H1 (cell line): ENCODE results near the gene EXTL1. TPM values are rescaled to one million over a fixed set of nuclear protein-coding genes. Genes with fewer than 3 reads are reported as not detected.
A peak's percentile ranks its signal among the peaks of the same experiment; 100 is the strongest.

Experiments
- CTCF ChIA-PET: fragments of 300-600 bp; sonication (Branson Sonifier 250); formaldehyde crosslinking; loops from one replicate; lab custom pipeline; 2021; ENCODE audit not compliant: partially characterized antibody; lab: Charles Lee
- POLR2A ChIA-PET: fragments of 300-600 bp; sonication (Branson Sonifier 250); formaldehyde crosslinking; loops from one replicate; lab custom pipeline; 2021; ENCODE audit warnings: inconsistent platforms; ENCODE audit not compliant: partially characterized antibody; lab: Charles Lee
- DNase-seq, 2 experiments: peaks; one replicate each; pipeline versions ENCODE4 v3.0.0 to v3.0.0-alpha.2; 2010 to 2022; ENCODE audit warnings: low spot score in 2 of 2, low read depth in 1 of 2, mixed read lengths in 1 of 2
- FAIRE-seq: peaks from 2 replicates; lab custom pipeline; 2011; peaks lifted over from hg19 to GRCh38; lab: Jason Lieb, UNC
- H2AFZ ChIP-seq: 2 replicates; pipeline ENCODE4 v1.8.1; 2012; ENCODE audit warnings: low read length, inconsistent platforms
- H2AK5ac ChIP-seq: 2 replicates; pipeline ENCODE4 v1.6.1; 2013; ENCODE audit warnings: low read depth, low read length
- H2BK120ac ChIP-seq: replicated peaks from 2 replicates; pipeline ENCODE3; 2013; ENCODE audit warnings: low read depth, low read length, inconsistent platforms
- H2BK12ac ChIP-seq: 2 replicates; pipeline ENCODE4 v1.6.1; 2013; ENCODE audit warnings: low read depth, low read length
- H2BK15ac ChIP-seq: 2 replicates; pipeline ENCODE4 v1.6.1; 2013; ENCODE audit warnings: low read length
- H2BK20ac ChIP-seq: 2 replicates; pipeline ENCODE4 v1.6.1; 2013; ENCODE audit warnings: low read length
- H2BK5ac ChIP-seq: 2 replicates; pipeline ENCODE4 v1.6.1; 2013; ENCODE audit warnings: low read depth, low read length
- H3K14ac ChIP-seq: 2 replicates; pipeline ENCODE4 v1.6.1; 2013; ENCODE audit warnings: inconsistent platforms; ENCODE audit not compliant: insufficient read length
- H3K18ac ChIP-seq: 2 replicates; pipeline ENCODE4 v1.6.1; 2013; ENCODE audit warnings: low read length; ENCODE audit errors: extremely low read depth
- H3K23ac ChIP-seq: 2 replicates; pipeline ENCODE4 v1.6.1; 2013; ENCODE audit warnings: inconsistent platforms; ENCODE audit not compliant: insufficient read length
- H3K23me2 ChIP-seq: 2 replicates; pipeline ENCODE4 v1.6.1; 2013; ENCODE audit warnings: low read depth, low read length
- H3K27ac ChIP-seq: 2 replicates; pipeline ENCODE4 v1.6.1; 2011; ENCODE audit warnings: low read depth, low read length, inconsistent platforms
- H3K27me3 ChIP-seq, 4 experiments: replicated peaks in 1 of 4; 1 replicate in 1 of 4; 2 replicates in 3 of 4; pipeline versions ENCODE4 v1.6.1 to v1.8.1; 2011 to 2013; ENCODE audit warnings: low read length in 3 of 4, mild to moderate bottlenecking in 3 of 4, inconsistent platforms in 2 of 4, mixed read lengths in 2 of 4, moderate library complexity in 1 of 4; ENCODE audit not compliant: control insufficient read depth in 3 of 4, insufficient read depth in 3 of 4; ENCODE audit errors: extremely low read depth in 1 of 4
- H3K36me3 ChIP-seq, 4 experiments: 2 replicates each; pipeline versions ENCODE4 v1.6.1 to v1.8.1; 2011 to 2013; ENCODE audit warnings: mild to moderate bottlenecking in 4 of 4, low read length in 3 of 4, moderate library complexity in 2 of 4, control low read depth in 1 of 4, inconsistent platforms in 1 of 4; ENCODE audit not compliant: insufficient read depth in 4 of 4, control insufficient read depth in 2 of 4
- H3K4ac ChIP-seq: replicated peaks from 2 replicates; pipeline ENCODE3; 2013; ENCODE audit warnings: low read length, low read depth, mixed read lengths, inconsistent platforms; ENCODE audit not compliant: insufficient read length
- H3K4me1 ChIP-seq, 4 experiments: replicated peaks in 1 of 4; 1 replicate in 1 of 4; 2 replicates in 3 of 4; pipeline versions ENCODE4 v1.6.1 to v1.8.1; 2011 to 2013; ENCODE audit warnings: low read length in 3 of 4, inconsistent platforms in 2 of 4, mixed read lengths in 1 of 4; ENCODE audit not compliant: insufficient read depth in 4 of 4, control insufficient read depth in 3 of 4
- H3K4me2 ChIP-seq, 2 experiments: 2 replicates each; pipeline versions ENCODE4 v1.6.1 to v1.8.1; 2011 to 2013; ENCODE audit warnings: low read depth in 2 of 2, low read length in 2 of 2, control low read depth in 1 of 2, inconsistent platforms in 1 of 2, mild to moderate bottlenecking in 1 of 2; ENCODE audit not compliant: insufficient read depth in 1 of 2
- H3K4me3 ChIP-seq, 4 experiments: fragments of 200-600, 300-600 bp in 1 of 4; sonication (generic), shearing (Covaris generic), sonication (Bioruptor Twin) in 1 of 4; 2 replicates each; pipeline versions ENCODE4 v1.5.1 to v1.8.1; 2011 to 2016; ENCODE audit warnings: low read length in 4 of 4, low read depth in 3 of 4, control low read depth in 2 of 4, inconsistent platforms in 2 of 4, mild to moderate bottlenecking in 2 of 4, mixed read lengths in 1 of 4, moderate library complexity in 1 of 4; ENCODE audit not compliant: insufficient read depth in 2 of 4; ENCODE audit errors: extremely low read depth in 1 of 4
- H3K56ac ChIP-seq: replicated peaks from 2 replicates; pipeline ENCODE3; 2013; ENCODE audit warnings: low read depth, mild to moderate bottlenecking, mixed read lengths, low read length, inconsistent platforms; ENCODE audit not compliant: insufficient read length
- H3K79me1 ChIP-seq: 2 replicates; pipeline ENCODE4 v1.6.1; 2013; ENCODE audit warnings: low read depth, low read length, control low read depth
- H3K79me2 ChIP-seq, 2 experiments: 2 replicates each; pipeline versions ENCODE4 v1.6.1 to v1.8.1; 2012 to 2013; ENCODE audit warnings: low read length in 2 of 2, mild to moderate bottlenecking in 2 of 2, inconsistent platforms in 1 of 2; ENCODE audit not compliant: insufficient read depth in 2 of 2, control insufficient read depth in 1 of 2
- H3K9ac ChIP-seq, 4 experiments: replicated peaks in 1 of 4; 1 replicate in 1 of 4; 2 replicates in 3 of 4; pipeline versions ENCODE4 v1.6.1 to v1.8.1; 2011 to 2013; ENCODE audit warnings: low read depth in 3 of 4, low read length in 3 of 4, control low read depth in 2 of 4, mild to moderate bottlenecking in 2 of 4, moderate library complexity in 2 of 4, inconsistent platforms in 1 of 4; ENCODE audit errors: extremely low read depth in 1 of 4
- H3K9me3 ChIP-seq, 2 experiments: 2 replicates each; pipeline versions ENCODE4 v1.6.1 to v1.8.1; 2012 to 2013; ENCODE audit warnings: mild to moderate bottlenecking in 2 of 2, moderate library complexity in 2 of 2, control low read depth in 1 of 2, inconsistent platforms in 1 of 2, low read depth in 1 of 2, low read length in 1 of 2, mixed read lengths in 1 of 2; ENCODE audit not compliant: insufficient read depth in 2 of 2
- H4K20me1 ChIP-seq, 2 experiments: replicated peaks in 1 of 2; 2 replicates each; pipeline versions ENCODE3 to v1.8.1; 2011 to 2013; ENCODE audit warnings: inconsistent platforms in 2 of 2, low read length in 2 of 2, mild to moderate bottlenecking in 1 of 2; ENCODE audit not compliant: insufficient read depth in 2 of 2, control insufficient read depth in 1 of 2
- H4K5ac ChIP-seq: 2 replicates; pipeline ENCODE4 v1.6.1; 2013; ENCODE audit warnings: low read length, low read depth, mixed read lengths, inconsistent platforms; ENCODE audit not compliant: insufficient read length
- H4K8ac ChIP-seq: 2 replicates; pipeline ENCODE4 v1.8.0; 2013; ENCODE audit warnings: mild to moderate bottlenecking, moderate library complexity, low read length, inconsistent platforms; ENCODE audit not compliant: insufficient read depth; ENCODE audit errors: extremely low read depth
- H4K91ac ChIP-seq: replicated peaks from 2 replicates; pipeline ENCODE3; 2013; ENCODE audit warnings: low read length, mixed read lengths, inconsistent platforms; ENCODE audit not compliant: insufficient read length
- GABPA ChIP-seq: IDR thresholded peaks from 2 replicates; pipeline ENCODE4 v1.6.1; 2011; ENCODE audit warnings: mild to moderate bottlenecking, low read length, moderate library complexity, borderline replicate concordance; ENCODE audit not compliant: insufficient read depth
- POU5F1 ChIP-seq: IDR thresholded peaks from 2 replicates; pipeline ENCODE4 v1.6.1; 2011; ENCODE audit warnings: low read depth, mild to moderate bottlenecking, low read length, moderate library complexity
- SP4 ChIP-seq: IDR thresholded peaks from 2 replicates; pipeline ENCODE4 v1.6.1; 2012; ENCODE audit warnings: low read length, inconsistent platforms
- WGBS, 2 experiments: shearing (Covaris generic) in 1 of 2; methylation state at CpG; one replicate each; pipeline versions ENCODE4 v1.1.6 to v1.1.7; 2013 to 2015; ENCODE audit warnings: low lambda C conversion rate in 2 of 2, mixed read lengths in 2 of 2, inconsistent platforms in 1 of 2, low coverage in 1 of 2, missing lambda C conversion rate in 1 of 2; ENCODE audit not compliant: insufficient replicate concordance in 2 of 2, insufficient coverage in 1 of 2, insufficient read length in 1 of 2; ENCODE audit errors: extremely low coverage in 1 of 2, missing lambda C conversion rate in 1 of 2; 5-methylcytosine and 5-hydroxymethylcytosine counted together
- polyA plus RNA-seq, 7 experiments: library from polyadenylated mRNA; depleted of rRNA in 3 of 7; stranded (reverse) in 5 of 7; unstranded in 2 of 7; fragments of >200 nt in 5 of 7; fragments of 200-250 nt in 2 of 7; gene quantifications; 1 replicate in 5 of 7; 2 replicates in 1 of 7; 4 replicates in 1 of 7; pipeline versions ENCODE4 v1.2.1 to v1.2.3, GENCODE V29; 2011 to 2013; ENCODE audit warnings: missing spikeins in 2 of 7, mixed read lengths in 2 of 7
- total RNA-seq: library from RNA; stranded (reverse); fragmentation: NEBNext Ultra II Directional; extraction: Animal tissue kit (Norgen Biotek cat#: 25700); gene quantifications from 2 replicates; pipeline ENCODE4 v1.2.1, GENCODE V29; 2021

Gene EXTL1
- total and polyA plus RNA-seq, 2 of the 8 experiments (the other 6 are each of a cell fraction or from before 2014, with no cell fraction given) = 0.89 to 1.2 TPM

DNA sequence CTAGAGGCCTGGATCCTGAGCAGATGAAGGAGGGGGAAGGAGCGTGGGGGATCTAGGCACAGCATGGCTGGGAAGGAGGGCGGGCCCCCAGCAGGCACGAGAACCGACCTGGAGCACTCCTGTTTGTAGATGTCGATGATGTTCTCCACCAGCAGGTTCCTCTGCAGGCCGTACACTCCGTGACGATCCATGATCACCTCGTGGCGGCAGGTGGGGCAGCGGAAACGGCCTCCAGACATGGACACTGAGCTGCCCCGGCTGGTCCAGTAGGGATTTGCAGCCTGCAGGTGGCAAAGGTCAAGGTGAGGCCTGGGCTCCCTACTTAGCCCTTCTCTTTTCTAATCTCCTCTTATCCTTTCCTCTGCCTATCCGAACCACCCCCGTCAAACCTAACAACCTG is 44.6 kb downstream of the EXTL1 start:
- no peak overlapping the region for H2BK5ac ChIP-seq
- H3K36me3 ChIP-seq = no peaks in the 10 kb centered on the region
- no peaks in the 10 kb centered on the region for H3K79me1 ChIP-seq
- H4K91ac ChIP-seq = no peak overlapping the region
- 91% methylated on average over 15 of the region's 15 CpGs; no CpG with 5 or more reads in 1 of the 2 experiments for WGBS, 2 experiments
- DNase-seq (no peak), FAIRE-seq (no peak)
- H2BK12ac ChIP-seq = no peak overlapping the region
- H3K4me3 ChIP-seq = no peak overlapping the region
- no peak overlapping the region for H2BK20ac ChIP-seq
- CTCF ChIA-PET = interaction anchor here (0.5 to 5.4 kb wide), 6 partner anchors 11 to 79 kb away, joined by 3 to 32 read pairs (median 5); no protein-coding TSS in a partner anchor
- H3K9ac ChIP-seq = no peak overlapping the region
- no peak overlapping the region for H2BK120ac ChIP-seq
- no peaks in the 10 kb centered on the region for H3K9me3 ChIP-seq
- no peak overlapping the region for H2AFZ ChIP-seq
- no peak overlapping the region for H3K4me2 ChIP-seq
- no peak overlapping the region for H3K56ac ChIP-seq
- H3K4me1 ChIP-seq = peaks cover 0 to 2% (median 0%) of the 10 kb centered on the region in 4 experiments; a peak in 1 of 7 replicates
- H3K4ac ChIP-seq = no peak overlapping the region
- no peak overlapping the region for H4K5ac ChIP-seq
- H2BK15ac ChIP-seq = no peak overlapping the region
- no peak overlapping the region for H3K27ac ChIP-seq
- no peaks in the 10 kb centered on the region for H3K79me2 ChIP-seq
- no peak overlapping the region for H3K18ac ChIP-seq
- TF ChIP-seq POU5F1 (no peak), SP4 (no peak), GABPA (no peak)
- TF ChIP-seq, all 59 proteins: peak for 0
- Histone ChIP-seq H3K27me3 (no peaks in the 10 kb centered on the region), H3K23me2 (no peaks in the 10 kb centered on the region), H3K23ac (no peak overlapping the region), H4K8ac (peak overlapping the region; percentile 46; the same call in 1 of the 2 replicates), H3K14ac (no peak overlapping the region), H4K20me1 (no peaks in the 10 kb centered on the region), H2AK5ac (no peak overlapping the region)
- POLR2A ChIA-PET = interaction anchor here (1.1 to 1.3 kb wide), 2 partner anchors 11 to 246 kb away, joined by 3 read pairs; partner anchors contain the start of gene MTFR1L
